Kidney epithelial cell (primary cell): ENCODE data around the gene MYBPHL. TPM values are rescaled to one million over a fixed set of nuclear protein-coding genes. Genes with fewer than 3 reads are reported as not detected.

Experiments
- DNase-seq: peaks from one replicate; pipeline ENCODE4 v3.0.0-alpha.2; 2010; ENCODE audit warnings: low read depth
- H3K27me3 ChIP-seq: 2 replicates; pipeline ENCODE4 v1.6.0; 2011; ENCODE audit warnings: low read length; ENCODE audit not compliant: control insufficient read depth, insufficient read depth
- H3K36me3 ChIP-seq: 2 replicates; pipeline ENCODE4 v1.5.1; 2011; ENCODE audit warnings: low read length; ENCODE audit not compliant: control insufficient read depth, insufficient read depth
- H3K4me3 ChIP-seq: 2 replicates; pipeline ENCODE4 v1.5.1; 2011; ENCODE audit warnings: low read depth, mild to moderate bottlenecking, control low read depth, low read length
- CTCF ChIP-seq: IDR thresholded peaks from 2 replicates; pipeline ENCODE4 v1.5.1; 2011; ENCODE audit warnings: mild to moderate bottlenecking, moderate library complexity, low read length, control low read depth, inconsistent platforms; ENCODE audit not compliant: insufficient read depth, poor library complexity, severe bottlenecking
- total RNA-seq: library from RNA; depleted of rRNA; stranded (reverse); fragments of >200 nt; gene quantifications from 2 replicates; pipeline ENCODE4 v1.2.3, GENCODE V29; 2015

MYBPHL gene
- total RNA-seq, 1 donor from 2014 or later = not detected

DNA sequence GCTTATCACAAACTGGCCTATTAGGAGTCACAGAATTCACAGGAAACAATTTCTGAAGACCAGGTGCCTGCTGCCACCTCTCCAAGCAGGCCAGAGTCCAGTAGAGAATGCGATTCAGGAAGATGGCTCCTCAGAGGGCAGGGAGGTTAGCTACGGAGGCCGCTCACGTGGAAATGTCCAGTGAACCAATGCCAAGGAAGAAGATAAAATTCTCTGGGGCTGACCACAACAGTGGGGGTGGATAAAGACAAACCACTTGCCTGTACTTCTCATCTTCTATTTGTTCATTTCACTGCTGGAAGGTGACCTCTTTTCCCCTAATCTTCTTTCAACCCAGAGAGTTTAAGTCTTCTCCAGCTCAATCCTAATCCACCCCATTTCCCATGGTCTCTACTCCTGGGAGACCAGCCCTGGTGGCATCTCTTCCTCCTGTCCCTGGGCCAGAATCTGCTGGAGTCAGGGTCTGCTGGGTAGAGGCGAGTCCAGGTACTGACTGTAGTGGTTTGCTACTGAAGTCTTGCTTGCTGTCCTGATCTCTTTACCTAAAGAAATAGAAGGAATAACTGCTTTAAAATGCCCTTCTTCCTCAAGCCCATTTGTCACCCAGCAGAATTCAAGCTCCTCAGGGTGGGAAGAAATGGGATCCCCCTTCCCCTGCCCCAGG lies 27.1 kb downstream of the MYBPHL start:
- TF ChIP-seq CTCF = no peak
- H3K4me3 ChIP-seq = no peak overlapping the region
- H3K27me3 ChIP-seq = no peaks in the 10 kb centered on the region
- DNase-seq = no peak
- H3K36me3 ChIP-seq = no peaks in the 10 kb centered on the region

DNA sequence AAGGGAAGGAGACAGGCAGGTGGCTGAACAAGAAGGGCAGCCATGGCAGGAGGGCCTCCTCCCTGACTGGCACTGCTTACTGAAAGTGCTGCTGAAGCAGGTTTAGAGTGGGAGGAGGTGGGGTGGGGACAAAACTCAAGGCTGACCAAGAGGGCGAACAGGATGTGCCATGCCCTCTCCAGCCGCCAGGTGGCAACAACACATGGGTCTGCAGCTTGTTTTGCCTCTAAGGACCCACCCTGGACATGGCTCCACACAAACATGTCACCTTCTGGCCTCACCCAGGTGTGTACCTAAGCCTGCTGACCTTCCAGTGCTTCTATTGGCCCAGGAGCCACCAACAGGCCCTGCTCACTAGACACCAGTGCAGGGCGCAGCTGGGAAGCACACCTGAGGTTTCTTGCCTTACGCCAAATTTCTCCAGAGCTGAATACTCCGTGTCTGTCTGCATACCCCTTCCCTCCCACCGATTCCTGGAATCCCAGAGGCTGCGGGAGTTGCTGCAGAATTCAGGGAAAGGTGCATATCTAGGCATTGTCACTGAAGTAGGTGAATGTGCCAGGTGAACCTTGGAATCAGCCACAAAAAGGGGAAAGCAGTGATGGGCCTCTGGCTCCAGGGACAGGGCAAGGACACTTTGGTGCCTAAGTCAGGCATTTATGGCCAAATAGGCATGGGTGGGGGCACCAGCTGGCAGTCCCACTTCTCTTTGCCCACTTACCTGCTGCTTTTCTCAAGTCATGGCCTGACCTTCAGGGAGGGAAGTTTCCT lies 29.2 kb downstream of the MYBPHL start:
- Histone ChIP-seq H3K36me3 (no peaks in the 10 kb centered on the region), H3K4me3 (no peak overlapping the region), H3K27me3 (no peaks in the 10 kb centered on the region)
- DNase-seq = no peak
- TF ChIP-seq CTCF = peak; percentile 80

DNA sequence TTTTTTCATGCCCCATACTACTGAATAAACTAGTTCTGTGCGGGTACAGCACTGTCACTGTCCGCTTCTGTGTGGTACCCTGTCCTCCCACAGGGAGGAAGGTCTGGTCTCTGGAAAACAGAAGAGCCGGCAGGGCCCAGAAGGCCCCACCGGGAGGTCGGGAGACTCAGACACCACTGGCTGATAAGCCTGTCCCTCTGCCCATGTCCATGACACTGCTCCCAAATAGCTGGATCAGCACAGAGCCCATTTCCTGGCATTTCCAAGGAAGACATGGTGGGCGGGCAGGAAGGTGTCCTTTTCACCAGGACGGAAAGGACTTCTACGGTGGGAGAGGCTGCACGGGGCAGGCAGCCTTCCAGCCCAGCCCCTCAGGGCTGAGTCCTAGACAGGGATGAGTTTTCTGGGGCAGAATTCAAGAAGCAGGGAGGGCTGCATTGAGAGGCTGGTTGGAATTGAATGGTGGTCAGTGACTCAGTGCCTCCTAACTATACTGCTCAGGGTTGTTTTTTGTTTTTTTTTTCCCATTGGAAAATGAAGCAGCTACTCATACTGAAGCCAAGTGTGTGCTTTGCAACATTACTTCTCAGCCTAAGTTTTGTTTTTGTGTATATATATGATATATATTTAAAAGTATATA lies 31.0 kb downstream of the MYBPHL start:
- H3K4me3 ChIP-seq = no peak overlapping the region
- H3K27me3 ChIP-seq = no peaks in the 10 kb centered on the region
- TF ChIP-seq CTCF = no peak
- peak; percentile 60 for DNase-seq
- peaks cover 4% of the 10 kb centered on the region for H3K36me3 ChIP-seq

GRCh38 chr1:109274533-109275476 lies 32.0 kb downstream of the MYBPHL start:
- H3K36me3 ChIP-seq = peaks cover 4% of the 10 kb centered on the region
- no peaks in the 10 kb centered on the region for H3K27me3 ChIP-seq
- TF ChIP-seq CTCF = no peak
- peak overlapping the region; percentile 3 for H3K4me3 ChIP-seq
- DNase-seq = peak; percentile 79

DNA sequence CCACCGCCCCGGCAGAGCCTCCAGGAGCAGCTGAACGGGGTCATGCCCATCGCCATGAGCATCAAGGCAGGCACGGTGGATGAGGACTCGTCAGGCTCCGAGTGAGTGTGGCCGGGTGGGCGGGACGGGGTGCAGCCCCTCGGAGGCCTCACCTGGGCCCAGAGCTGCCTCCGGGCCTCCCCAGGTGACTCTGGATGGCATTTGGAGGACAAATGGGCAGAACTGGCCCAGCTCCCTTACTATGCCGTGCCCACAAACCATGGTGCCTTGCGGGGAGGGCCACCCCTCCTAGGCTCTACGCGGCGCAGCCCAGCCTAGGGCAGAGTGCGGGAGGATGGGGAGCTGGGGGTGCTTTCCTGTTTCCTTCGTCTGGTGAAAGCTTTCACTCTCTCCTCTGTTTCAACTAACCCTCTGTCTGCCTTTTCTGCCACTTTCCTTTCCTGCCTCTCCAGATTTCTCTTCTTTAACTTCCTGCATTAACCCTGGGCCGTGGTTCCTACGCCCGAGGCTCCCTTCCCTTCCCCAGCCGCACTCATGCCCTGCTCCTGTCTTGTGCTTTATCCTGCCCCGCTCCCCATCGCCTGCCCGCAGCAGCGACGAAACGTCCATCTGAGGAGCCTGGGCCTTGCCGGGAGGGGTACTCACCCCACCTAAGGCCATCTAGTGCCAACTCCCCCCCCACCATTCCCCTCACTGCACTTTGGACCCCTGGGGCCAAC lies 33.1 kb downstream of the MYBPHL start:
- Histone ChIP-seq H3K36me3 (peaks cover 5% of the 10 kb centered on the region), H3K27me3 (no peaks in the 10 kb centered on the region), H3K4me3 (peak overlapping the region; percentile 4)
- no peak for DNase-seq
- no peak for TF ChIP-seq CTCF
